Nephron (organoid): ENCODE measurements around the gene CUEDC1.

Experiments used
- H3K27ac Mint-ChIP-seq, 3 experiments: 2 replicates each; pipeline ENCODE4 v1.8.0; 2020; ENCODE audit warnings: mixed read lengths in 3 of 3, mild to moderate bottlenecking in 2 of 3, moderate library complexity in 1 of 3
- H3K27me3 Mint-ChIP-seq: 2 replicates; pipeline ENCODE4 v1.8.0; 2021; ENCODE audit warnings: low read depth, mild to moderate bottlenecking, moderate library complexity, mixed read lengths
- H3K36me3 Mint-ChIP-seq: 2 replicates; pipeline ENCODE4 v1.8.0; 2020; ENCODE audit warnings: low read depth, mixed read lengths
- H3K4me1 Mint-ChIP-seq: 2 replicates; pipeline ENCODE4 v1.8.0; 2020; ENCODE audit warnings: mixed read lengths
- H3K4me3 Mint-ChIP-seq, 3 experiments: 2 replicates each; pipeline ENCODE4 v1.8.0; 2020; ENCODE audit warnings: mild to moderate bottlenecking in 3 of 3, mixed read lengths in 3 of 3, moderate library complexity in 2 of 3
- H3K9me3 Mint-ChIP-seq: 2 replicates; pipeline ENCODE4 v1.8.0; 2020; ENCODE audit warnings: mixed read lengths
- TF ChIP-seq, protein P1 (sequence below), 3 experiments: fragments of 200-600 bp; sonication (generic); IDR thresholded peaks; one replicate each; pipeline ENCODE4 v1.5.0; 2021; ENCODE audit warnings: antibody characterized with exemption in 3 of 3; ENCODE audit not compliant: unreplicated experiment in 3 of 3

The CUEDC1 gene

DNA sequence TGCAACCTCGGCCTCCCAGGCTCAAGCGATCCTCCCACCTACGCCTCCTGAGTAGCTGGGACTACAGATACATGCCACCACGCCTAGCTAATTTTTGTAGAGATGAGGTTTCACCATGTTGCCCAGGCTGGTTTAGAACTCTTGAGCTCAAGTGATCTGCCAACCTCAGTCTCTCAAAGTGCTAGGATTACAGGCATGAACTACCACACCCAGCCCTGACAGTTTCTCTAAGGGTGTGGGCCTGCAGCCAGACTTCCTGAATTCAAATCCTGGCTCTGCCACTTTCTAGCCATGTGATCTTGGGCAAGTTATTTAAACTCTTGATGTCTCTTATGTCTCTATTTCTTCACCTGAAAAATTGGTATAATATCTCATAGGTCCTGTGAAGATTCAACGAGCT lies 5.6 kb downstream of the CUEDC1 start:
- H3K36me3 Mint-ChIP-seq = no peaks in the 10 kb centered on the region
- H3K4me1 Mint-ChIP-seq = peaks cover 73% of the 10 kb centered on the region
- no peak overlapping the region for H3K4me3 Mint-ChIP-seq
- H3K27me3 Mint-ChIP-seq = no peaks in the 10 kb centered on the region
- TF ChIP-seq, protein P1, sequence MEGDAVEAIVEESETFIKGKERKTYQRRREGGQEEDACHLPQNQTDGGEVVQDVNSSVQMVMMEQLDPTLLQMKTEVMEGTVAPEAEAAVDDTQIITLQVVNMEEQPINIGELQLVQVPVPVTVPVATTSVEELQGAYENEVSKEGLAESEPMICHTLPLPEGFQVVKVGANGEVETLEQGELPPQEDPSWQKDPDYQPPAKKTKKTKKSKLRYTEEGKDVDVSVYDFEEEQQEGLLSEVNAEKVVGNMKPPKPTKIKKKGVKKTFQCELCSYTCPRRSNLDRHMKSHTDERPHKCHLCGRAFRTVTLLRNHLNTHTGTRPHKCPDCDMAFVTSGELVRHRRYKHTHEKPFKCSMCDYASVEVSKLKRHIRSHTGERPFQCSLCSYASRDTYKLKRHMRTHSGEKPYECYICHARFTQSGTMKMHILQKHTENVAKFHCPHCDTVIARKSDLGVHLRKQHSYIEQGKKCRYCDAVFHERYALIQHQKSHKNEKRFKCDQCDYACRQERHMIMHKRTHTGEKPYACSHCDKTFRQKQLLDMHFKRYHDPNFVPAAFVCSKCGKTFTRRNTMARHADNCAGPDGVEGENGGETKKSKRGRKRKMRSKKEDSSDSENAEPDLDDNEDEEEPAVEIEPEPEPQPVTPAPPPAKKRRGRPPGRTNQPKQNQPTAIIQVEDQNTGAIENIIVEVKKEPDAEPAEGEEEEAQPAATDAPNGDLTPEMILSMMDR (IDR thresholded peaks at IDR 0.05; ENCODE audit: unreplicated experiment in 3 of 3) = no peak
- peak overlapping the region in 2 of 3 experiments; percentile 25 to 32 for H3K27ac Mint-ChIP-seq
- H3K9me3 Mint-ChIP-seq = no peaks in the 10 kb centered on the region

DNA sequence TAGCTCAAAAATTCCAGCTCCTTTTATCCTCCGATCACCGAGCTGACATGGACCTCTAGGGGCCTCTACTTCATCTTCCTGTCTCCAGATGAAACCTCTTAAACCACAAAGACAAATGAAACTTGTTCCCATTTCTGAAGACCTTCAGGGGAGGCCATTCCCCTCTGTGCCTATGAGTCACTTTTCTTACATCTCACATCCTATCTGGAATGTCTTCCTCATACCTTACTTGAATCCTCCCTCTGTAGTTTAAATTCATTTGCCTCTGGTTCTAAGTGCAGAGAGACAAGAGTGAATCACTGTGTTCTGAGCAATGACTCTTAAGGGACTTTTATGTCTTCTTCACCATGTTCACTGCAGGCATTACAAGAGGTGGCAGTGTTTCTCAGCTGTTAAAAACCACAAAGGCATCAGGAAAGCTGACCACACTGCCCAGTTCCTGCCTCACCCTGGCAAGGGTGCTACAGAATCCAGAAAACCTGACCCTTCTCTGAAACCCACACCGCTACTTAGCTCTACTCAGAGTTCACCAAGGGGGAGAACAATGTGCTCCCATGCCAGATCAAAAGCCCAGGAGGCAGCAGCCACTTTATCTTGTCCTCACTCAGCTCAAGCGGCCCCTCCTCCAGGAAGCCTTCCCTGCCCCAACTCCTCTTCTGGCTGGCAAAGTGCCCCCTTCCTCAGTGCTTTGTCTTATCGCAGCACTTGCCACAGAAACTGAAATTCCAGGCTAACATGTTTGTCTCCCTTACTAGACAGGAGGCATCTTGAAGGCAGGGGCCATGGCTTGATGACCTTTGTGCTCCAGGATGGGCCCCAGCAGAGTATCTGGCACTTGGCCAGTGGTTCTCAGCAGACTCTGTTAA lies 6.4 kb downstream of the CUEDC1 start:
- H3K9me3 Mint-ChIP-seq = no peaks in the 10 kb centered on the region
- no peaks in the 10 kb centered on the region for H3K36me3 Mint-ChIP-seq
- H3K27me3 Mint-ChIP-seq = no peaks in the 10 kb centered on the region
- TF ChIP-seq, protein P1 (IDR thresholded peaks at IDR 0.05; ENCODE audit: unreplicated experiment in 3 of 3) = no peak
- H3K4me1 Mint-ChIP-seq = peaks cover 72% of the 10 kb centered on the region
- H3K27ac Mint-ChIP-seq = peak overlapping the region; percentile 45 to 90 (median 79)
- peak overlapping the region in 2 of 3 experiments; percentile 4 to 37 for H3K4me3 Mint-ChIP-seq

DNA sequence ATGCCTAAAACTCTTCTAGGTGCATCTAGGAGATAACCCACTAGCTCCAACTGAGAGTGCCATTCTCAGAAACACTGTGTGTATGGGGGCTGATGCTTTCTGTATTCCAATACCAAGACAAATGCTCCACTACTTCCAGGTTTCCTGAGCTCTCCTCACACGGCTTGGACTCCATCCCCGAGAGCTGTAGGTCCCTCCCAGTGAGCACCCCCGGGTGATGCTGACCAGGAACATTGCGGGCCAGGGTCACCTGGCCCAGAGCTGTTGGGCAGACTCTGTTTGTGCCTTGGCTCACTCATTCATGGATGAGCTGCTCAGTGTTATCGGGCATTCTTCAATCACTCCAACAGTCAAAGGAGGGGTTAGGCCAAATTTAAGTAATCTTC lies 7.0 kb downstream of the CUEDC1 start:
- TF ChIP-seq, protein P1 (IDR thresholded peaks at IDR 0.05; ENCODE audit: unreplicated experiment in 3 of 3) = no peak
- peaks cover 72% of the 10 kb centered on the region for H3K4me1 Mint-ChIP-seq
- no peaks in the 10 kb centered on the region for H3K9me3 Mint-ChIP-seq
- H3K27ac Mint-ChIP-seq = peak overlapping the region; percentile 45 to 90 (median 79)
- H3K36me3 Mint-ChIP-seq = no peaks in the 10 kb centered on the region
- no peaks in the 10 kb centered on the region for H3K27me3 Mint-ChIP-seq
- peak overlapping the region in 1 of 3 experiments; percentile 37 for H3K4me3 Mint-ChIP-seq

DNA sequence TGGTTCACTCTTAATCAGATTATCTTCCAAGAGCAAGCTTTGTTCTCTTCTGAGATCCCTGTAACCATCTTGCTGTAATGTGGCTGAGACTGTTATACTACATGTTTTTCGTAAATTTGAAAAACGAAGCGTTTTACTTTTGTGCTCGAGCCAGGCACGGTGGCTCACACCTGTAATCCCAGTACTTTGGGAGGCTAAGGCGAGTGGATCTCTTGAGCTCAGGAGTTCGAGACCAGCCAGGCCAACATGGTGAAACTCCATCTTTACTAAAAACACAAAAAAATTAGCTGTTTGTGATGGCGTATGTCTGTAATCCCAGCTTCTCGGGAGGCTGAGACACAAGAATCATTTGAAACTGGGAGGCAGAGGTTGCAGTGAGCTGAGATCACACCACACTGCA lies 7.8 kb downstream of the CUEDC1 start:
- H3K9me3 Mint-ChIP-seq = no peaks in the 10 kb centered on the region
- H3K4me1 Mint-ChIP-seq = peaks cover 67% of the 10 kb centered on the region
- peak overlapping the region; percentile 75 to 88 (median 84) for H3K27ac Mint-ChIP-seq
- no peaks in the 10 kb centered on the region for H3K36me3 Mint-ChIP-seq
- H3K27me3 Mint-ChIP-seq = no peaks in the 10 kb centered on the region
- peak overlapping the region in 2 of 3 experiments; percentile 70 for H3K4me3 Mint-ChIP-seq
- TF ChIP-seq, protein P1 (IDR thresholded peaks at IDR 0.05; ENCODE audit: unreplicated experiment in 3 of 3) = no peak

DNA sequence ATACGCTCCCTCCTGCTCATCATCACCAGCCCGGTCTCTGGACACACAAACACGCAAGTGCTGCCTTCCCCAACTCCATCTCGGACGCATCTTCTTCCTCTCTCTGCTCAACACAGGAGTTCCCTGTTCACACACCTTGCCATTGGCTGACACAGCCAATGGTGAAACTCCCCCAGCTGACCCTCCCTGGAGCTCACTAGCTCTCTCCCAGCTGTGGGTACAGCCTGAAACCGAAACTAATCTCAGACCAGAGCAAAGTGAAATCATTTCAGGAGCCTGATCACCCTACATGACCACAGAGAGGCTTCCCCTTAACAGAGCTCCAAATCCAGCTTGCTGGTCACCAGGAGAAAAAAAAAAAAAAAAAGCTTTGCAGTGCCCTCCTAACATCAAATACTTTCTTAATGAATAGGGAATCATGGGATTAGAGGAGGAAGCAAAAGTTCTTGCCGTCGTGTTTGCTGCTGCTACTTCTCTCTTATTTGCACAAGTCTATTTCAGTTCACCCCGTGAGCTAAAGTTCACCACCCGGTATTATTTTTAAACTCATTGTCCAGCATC lies 8.3 kb downstream of the CUEDC1 start:
- H3K4me3 Mint-ChIP-seq = peak overlapping the region; percentile 45 to 70 (median 70)
- no peaks in the 10 kb centered on the region for H3K9me3 Mint-ChIP-seq
- H3K27me3 Mint-ChIP-seq = no peaks in the 10 kb centered on the region
- no peaks in the 10 kb centered on the region for H3K36me3 Mint-ChIP-seq
- peak overlapping the region; percentile 75 to 88 (median 84) for H3K27ac Mint-ChIP-seq
- TF ChIP-seq, protein P1 (IDR thresholded peaks at IDR 0.05; ENCODE audit: unreplicated experiment in 3 of 3) = no peak
- H3K4me1 Mint-ChIP-seq = peaks cover 67% of the 10 kb centered on the region
